ENCODE data around the gene PLEKHM1.
"Not testable (repeated sequence)": the region's sequence is repeated elsewhere in the genome, so short reads cannot be mapped to it uniquely, and the experiment has no call there.

GRCh38 chr17:45492156-45492555 lies 1.6 kb upstream of the PLEKHM1 start:
- not testable (repeated sequence) for TF ChIP-seq CTCF, POLR2A (IDR thresholded peaks at IDR 0.05)

All from Peyer's patch (tissue), 4 donors.